K562 (cell line): ENCODE data around the gene ARID3B. TPM values are rescaled to one million over a fixed set of nuclear protein-coding genes. Genes with fewer than 3 reads are reported as not detected.

ENCODE experiments used
- ATAC-seq: fragments of 200-7000 bp; cut with Tn5 transposase; 3 replicates; pipeline ENCODE4 v1.9.1; 2020; ENCODE audit warnings: moderate library complexity
- BruUV-seq: library from RNA; stranded (reverse); fragments of 400-500 nt; replicated peaks from 2 replicates; lab custom pipeline; 2021; lab: Mats Ljungman, UMichigan
- CTCF ChIA-PET: fragments of 300-600 bp; formaldehyde crosslinking; extraction: SDS; loops from one replicate; lab custom pipeline; 2021; ENCODE audit warnings: low intra/inter-chr PET ratio; lab: Yijun Ruan, JAX
- POLR2A ChIA-PET: fragments of 300-600, 350-650 bp; sonication (Branson Sonifier 250); formaldehyde crosslinking; extraction: SDS; loops from one replicate; lab custom pipeline; 2021; ENCODE audit warnings: antibody characterized with exemption, inconsistent platforms; lab: Yijun Ruan, JAX
- DNase-seq, 4 experiments: peaks; one replicate each; pipeline versions ENCODE4 v3.0.0 to v3.0.0-alpha.2; 2011 to 2018; ENCODE audit warnings: low spot score in 3 of 4, mixed read lengths in 3 of 4; ENCODE audit errors: extremely low read depth in 1 of 4
- FAIRE-seq: peaks from 2 replicates; lab custom pipeline; 2011; peaks lifted over from hg19 to GRCh38; lab: Jason Lieb, UNC
- H2AFZ ChIP-seq: 2 replicates; pipeline ENCODE4 v1.6.0; 2011; ENCODE audit warnings: low read depth, low read length, control low read depth, inconsistent platforms
- H3K27ac ChIP-seq: fragments of 200-600 bp; 3 replicates; pipeline ENCODE4 v1.8.0; 2011; ENCODE audit warnings: low read depth, mild to moderate bottlenecking, control low read depth, inconsistent platforms, low read length, moderate library complexity, mixed read lengths; ENCODE audit errors: extremely low read depth
- H3K27me3 ChIP-seq, 2 experiments: fragments of 300-600 bp in 1 of 2; 2 replicates in 1 of 2; 3 replicates in 1 of 2; pipeline versions ENCODE4 v1.6.0 to v1.8.0; 2011; ENCODE audit warnings: inconsistent platforms in 2 of 2, low read length in 2 of 2, mild to moderate bottlenecking in 1 of 2, mixed read lengths in 1 of 2, moderate library complexity in 1 of 2; ENCODE audit not compliant: control insufficient read depth in 2 of 2, insufficient read depth in 2 of 2
- H3K36me3 ChIP-seq: fragments of 300-600 bp; 3 replicates; pipeline ENCODE4 v1.8.0; 2011; ENCODE audit warnings: mild to moderate bottlenecking, low read length, inconsistent platforms; ENCODE audit not compliant: control insufficient read depth, insufficient read depth
- H3K4me1 ChIP-seq, 2 experiments: fragments of 200-600 bp in 1 of 2; replicated peaks in 1 of 2; 2 replicates in 1 of 2; 3 replicates in 1 of 2; pipeline versions ENCODE4 v1.5.1 to v1.8.0; 2011; ENCODE audit warnings: inconsistent platforms in 2 of 2, low read length in 2 of 2, mild to moderate bottlenecking in 1 of 2, mixed read lengths in 1 of 2, moderate library complexity in 1 of 2; ENCODE audit not compliant: control insufficient read depth in 2 of 2, insufficient read depth in 2 of 2
- H3K4me2 ChIP-seq: 2 replicates; pipeline ENCODE4 v1.6.1; 2011; ENCODE audit warnings: low read length, control low read depth, inconsistent platforms, mixed read lengths; ENCODE audit not compliant: insufficient read depth
- H3K4me3 ChIP-seq: fragments of 200-600 bp; sonication (generic), shearing (Covaris generic); 2 replicates; pipeline ENCODE4 v1.5.1; 2016; ENCODE audit warnings: control low read depth, inconsistent platforms
- H3K79me2 ChIP-seq: fragments of 200-600 bp; 3 replicates; pipeline ENCODE4 v1.8.0; 2011; ENCODE audit warnings: low read length, inconsistent platforms; ENCODE audit not compliant: control insufficient read depth, insufficient read depth
- H3K9ac ChIP-seq, 2 experiments: 2 replicates each; pipeline versions ENCODE4 v1.6.0 to v1.6.1; 2011; ENCODE audit warnings: low read depth in 2 of 2, low read length in 2 of 2, control low read depth in 1 of 2, inconsistent platforms in 1 of 2, mild to moderate bottlenecking in 1 of 2, mixed read lengths in 1 of 2; ENCODE audit not compliant: insufficient read depth in 1 of 2
- H3K9me1 ChIP-seq: one replicate; pipeline ENCODE4 v1.6.0; 2011; ENCODE audit warnings: inconsistent platforms, mild to moderate bottlenecking, low read length, moderate library complexity; ENCODE audit not compliant: control insufficient read depth, insufficient read depth
- H3K9me3 ChIP-seq: replicated peaks from 2 replicates; pipeline ENCODE4 v1.5.1; 2011; ENCODE audit warnings: low read depth, low read length, inconsistent platforms; ENCODE audit not compliant: control insufficient read depth, insufficient read depth
- H4K20me1 ChIP-seq: replicated peaks from 2 replicates; pipeline ENCODE4 v1.6.1; 2011; ENCODE audit warnings: low read length, inconsistent platforms, mixed read lengths; ENCODE audit not compliant: control insufficient read depth, insufficient read depth
- FOXJ3 ChIP-seq: sonication (generic); formaldehyde crosslinking; IDR thresholded peaks from 2 replicates; pipeline ENCODE4 v1.4.0; 2020; ENCODE audit warnings: mild to moderate bottlenecking, missing genetic modification reagents
- HDAC1 ChIP-seq, 2 experiments: fragments of 450-650 bp; IDR thresholded peaks; 2 replicates each; pipeline ENCODE4 v1.6.1; 2016 to 2017; ENCODE audit warnings: inconsistent platforms in 1 of 2, mild to moderate bottlenecking in 1 of 2, moderate library complexity in 1 of 2
- HOXB6 ChIP-seq: fragments of 250-450 bp; sonication (Bioruptor Pico); IDR thresholded peaks from 2 replicates; pipeline ENCODE4 v1.5.1; 2022; ENCODE audit warnings: mild to moderate bottlenecking, borderline replicate concordance
- NFE2L1 ChIP-seq: fragments of 450-650 bp; IDR thresholded peaks from 2 replicates; pipeline ENCODE4 v1.6.1; 2016; ENCODE audit warnings: missing genetic modification characterization, low read depth, mild to moderate bottlenecking, missing compliant biosample characterization, moderate library complexity, borderline replicate concordance
- SLC30A9 ChIP-seq: fragments of 250-450 bp; sonication (Bioruptor Pico); IDR thresholded peaks from 2 replicates; pipeline ENCODE4 v1.8.0; 2022; ENCODE audit warnings: mild to moderate bottlenecking, moderate library complexity
- TCFL5 ChIP-seq: fragments of 250-450 bp; sonication (Bioruptor Pico); conservative IDR thresholded peaks from 2 replicates; pipeline ENCODE4 v1.6.1; 2021; ENCODE audit warnings: mild to moderate bottlenecking, moderate library complexity, matching md5 sums
- ZNF24 ChIP-seq: fragments of 450-650 bp; IDR thresholded peaks from 2 replicates; pipeline ENCODE4 v1.6.1; 2016
- WGBS: fragments of 100-300 bp; shearing (Covaris generic); methylation state at CpG from one replicate; pipeline ENCODE4 v1.1.6; 2016; ENCODE audit warnings: low coverage, mixed read lengths; ENCODE audit not compliant: insufficient coverage; ENCODE audit errors: missing lambda C conversion rate; 5-methylcytosine and 5-hydroxymethylcytosine counted together
- in situ Hi-C: fragments of 300-500 bp; cut with MboI; formaldehyde crosslinking; loops from 4 replicates; pipeline ENCODE4 v1.15.0; 2018; ENCODE audit warnings: inconsistent platforms, mixed read lengths
- intact Hi-C: fragments of 100-400 bp; cut with micrococcal nuclease; formaldehyde crosslinking; loops from 2 replicates; pipeline ENCODE4 v1.14.2; 2022
- polyA plus RNA-seq, 8 experiments: library from polyadenylated mRNA; depleted of rRNA in 4 of 8; stranded (reverse) in 5 of 8; unstranded in 3 of 8; fragments of >200 nt; fragmentation: Nextera tagmentation in 2 of 8; fragmentation: Illumina TruSeq in 1 of 8; extraction: Ambion mirVana in 2 of 8; extraction: Trizol in 1 of 8; gene quantifications; 2 replicates each; pipeline versions ENCODE4 v1.2.1 to v1.2.3, GENCODE V29; 2011 to 2014; ENCODE audit warnings: inconsistent platforms in 1 of 8, missing spikeins in 1 of 8
- total RNA-seq, 7 experiments: library from RNA; depleted of rRNA in 6 of 7; stranded (reverse); fragments of >200 nt in 6 of 7; fragmentation: Illumina TruSeq in 2 of 7; extraction: Trizol in 2 of 7; gene quantifications; 2 replicates each; pipeline versions ENCODE4 v1.2.1 to v1.2.3, GENCODE V29; 2011 to 2021; ENCODE audit warnings: low replicate concordance in 1 of 7
- TF ChIP-seq, protein P1 (sequence below), 2 experiments: fragments of 450-650 bp in 1 of 2; IDR thresholded peaks; 2 replicates each; pipeline ENCODE4 v1.6.1; 2011 to 2017; ENCODE audit warnings: low read depth in 2 of 2, antibody characterized with exemption in 1 of 2, borderline replicate concordance in 1 of 2, low read length in 1 of 2, mild to moderate bottlenecking in 1 of 2, mixed read lengths in 1 of 2; ENCODE audit not compliant: control insufficient read depth in 1 of 2

Gene ARID3B
- total and polyA plus RNA-seq, 9 of the 15 experiments (the other 6 are each of a cell fraction or from before 2014, with no cell fraction given), result 0.32 to 15.1 (median 7.1) TPM

DNA sequence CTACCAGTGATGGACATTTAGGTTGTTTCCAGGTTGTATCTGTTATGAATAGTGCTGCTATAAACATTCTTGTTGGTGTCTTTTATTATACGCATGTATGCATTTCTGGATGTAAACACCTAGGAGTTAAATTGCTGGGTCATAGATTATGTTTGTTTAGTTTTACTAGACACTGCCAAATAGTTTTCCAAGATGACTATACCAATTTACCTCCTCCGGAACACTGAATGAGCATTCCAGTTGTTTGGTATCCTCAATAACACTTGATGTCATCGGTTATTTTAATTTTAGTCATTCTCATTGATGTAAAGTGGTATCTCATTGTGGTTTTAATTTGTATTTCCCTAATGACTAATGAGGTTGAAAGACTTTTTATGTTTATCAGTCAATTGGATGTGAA, 36.6 kb upstream of the ARID3B start:
- H4K20me1 ChIP-seq, result no peaks in the 10 kb centered on the region
- FAIRE-seq (no peak), DNase-seq (no peak), ATAC-seq (no peak)
- H2AFZ ChIP-seq, result no peak overlapping the region
- H3K9me1 ChIP-seq, result no peaks in the 10 kb centered on the region
- no peaks in the 10 kb centered on the region for H3K9me3 ChIP-seq
- no peak overlapping the region for H3K4me2 ChIP-seq
- H3K79me2 ChIP-seq, result no peaks in the 10 kb centered on the region
- no TSS peak for BruUV-seq
- ChIA-PET POLR2A (interaction anchor here (0.7 kb wide), 1 partner anchor 621 kb away, joined by 3 read pairs; no protein-coding TSS in a partner anchor), CTCF (no interaction called here)
- H3K9ac ChIP-seq, result no peak overlapping the region
- H3K4me3 ChIP-seq, result no peak overlapping the region
- intact Hi-C loops, result no loop called here
- WGBS, result 80% methylated on average over 3 of the region's 3 CpGs
- in situ Hi-C loops, result no loop called here
- no peaks in the 10 kb centered on the region; a peak in 1 of 5 replicates for H3K4me1 ChIP-seq
- 0 out of 3 replicates have a peak, but pooled peaks cover 2% of the 10 kb centered on the region for H3K36me3 ChIP-seq
- no peak overlapping the region for H3K27ac ChIP-seq
- no peaks in the 10 kb centered on the region for H3K27me3 ChIP-seq
- TF ChIP-seq HDAC1 (IDR thresholded peaks at IDR 0.05) (no peak), SLC30A9 (no peak), HOXB6 (CRISPR knock-in tag) (no peak), ZNF24 (no peak), NFE2L1 (no peak), FOXJ3 (no peak), TCFL5 (no peak)
- TF ChIP-seq, protein P1, sequence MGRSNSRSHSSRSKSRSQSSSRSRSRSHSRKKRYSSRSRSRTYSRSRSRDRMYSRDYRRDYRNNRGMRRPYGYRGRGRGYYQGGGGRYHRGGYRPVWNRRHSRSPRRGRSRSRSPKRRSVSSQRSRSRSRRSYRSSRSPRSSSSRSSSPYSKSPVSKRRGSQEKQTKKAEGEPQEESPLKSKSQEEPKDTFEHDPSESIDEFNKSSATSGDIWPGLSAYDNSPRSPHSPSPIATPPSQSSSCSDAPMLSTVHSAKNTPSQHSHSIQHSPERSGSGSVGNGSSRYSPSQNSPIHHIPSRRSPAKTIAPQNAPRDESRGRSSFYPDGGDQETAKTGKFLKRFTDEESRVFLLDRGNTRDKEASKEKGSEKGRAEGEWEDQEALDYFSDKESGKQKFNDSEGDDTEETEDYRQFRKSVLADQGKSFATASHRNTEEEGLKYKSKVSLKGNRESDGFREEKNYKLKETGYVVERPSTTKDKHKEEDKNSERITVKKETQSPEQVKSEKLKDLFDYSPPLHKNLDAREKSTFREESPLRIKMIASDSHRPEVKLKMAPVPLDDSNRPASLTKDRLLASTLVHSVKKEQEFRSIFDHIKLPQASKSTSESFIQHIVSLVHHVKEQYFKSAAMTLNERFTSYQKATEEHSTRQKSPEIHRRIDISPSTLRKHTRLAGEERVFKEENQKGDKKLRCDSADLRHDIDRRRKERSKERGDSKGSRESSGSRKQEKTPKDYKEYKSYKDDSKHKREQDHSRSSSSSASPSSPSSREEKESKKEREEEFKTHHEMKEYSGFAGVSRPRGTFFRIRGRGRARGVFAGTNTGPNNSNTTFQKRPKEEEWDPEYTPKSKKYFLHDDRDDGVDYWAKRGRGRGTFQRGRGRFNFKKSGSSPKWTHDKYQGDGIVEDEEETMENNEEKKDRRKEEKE (IDR thresholded peaks at IDR 0.05; ENCODE audit: borderline replicate concordance in 1 of 2, control insufficient read depth in 1 of 2, low read depth in 2 of 2, low read length in 1 of 2), result no peak
